K562 (cell line): Measurements from ENCODE around the gene OR51B2. TPM values are rescaled to one million over a fixed set of nuclear protein-coding genes. Genes with fewer than 3 reads are reported as not detected.

ENCODE experiments used
- ATAC-seq: fragments of 200-7000 bp; cut with Tn5 transposase; 3 replicates; pipeline ENCODE4 v1.9.1; 2020; ENCODE audit warnings: moderate library complexity
- BruUV-seq: library from RNA; stranded (reverse); fragments of 400-500 nt; replicated peaks from 2 replicates; lab custom pipeline; 2021; lab: Mats Ljungman, UMichigan
- CTCF ChIA-PET: fragments of 300-600 bp; formaldehyde crosslinking; extraction: SDS; loops from one replicate; lab custom pipeline; 2021; ENCODE audit warnings: low intra/inter-chr PET ratio; lab: Yijun Ruan, JAX
- POLR2A ChIA-PET: fragments of 300-600, 350-650 bp; sonication (Branson Sonifier 250); formaldehyde crosslinking; extraction: SDS; loops from one replicate; lab custom pipeline; 2021; ENCODE audit warnings: antibody characterized with exemption, inconsistent platforms; lab: Yijun Ruan, JAX
- DNase-seq, 4 experiments: peaks; one replicate each; pipeline versions ENCODE4 v3.0.0 to v3.0.0-alpha.2; 2011 to 2018; ENCODE audit warnings: low spot score in 3 of 4, mixed read lengths in 3 of 4; ENCODE audit errors: extremely low read depth in 1 of 4
- FAIRE-seq: peaks from 2 replicates; lab custom pipeline; 2011; peaks lifted over from hg19 to GRCh38; lab: Jason Lieb, UNC
- H2AFZ ChIP-seq: 2 replicates; pipeline ENCODE4 v1.6.0; 2011; ENCODE audit warnings: low read depth, low read length, control low read depth, inconsistent platforms
- H3K27ac ChIP-seq: fragments of 200-600 bp; 3 replicates; pipeline ENCODE4 v1.8.0; 2011; ENCODE audit warnings: low read depth, mild to moderate bottlenecking, control low read depth, inconsistent platforms, low read length, moderate library complexity, mixed read lengths; ENCODE audit errors: extremely low read depth
- H3K27me3 ChIP-seq, 2 experiments: fragments of 300-600 bp in 1 of 2; 2 replicates in 1 of 2; 3 replicates in 1 of 2; pipeline versions ENCODE4 v1.6.0 to v1.8.0; 2011; ENCODE audit warnings: inconsistent platforms in 2 of 2, low read length in 2 of 2, mild to moderate bottlenecking in 1 of 2, mixed read lengths in 1 of 2, moderate library complexity in 1 of 2; ENCODE audit not compliant: control insufficient read depth in 2 of 2, insufficient read depth in 2 of 2
- H3K36me3 ChIP-seq: fragments of 300-600 bp; 3 replicates; pipeline ENCODE4 v1.8.0; 2011; ENCODE audit warnings: mild to moderate bottlenecking, low read length, inconsistent platforms; ENCODE audit not compliant: control insufficient read depth, insufficient read depth
- H3K4me1 ChIP-seq, 2 experiments: fragments of 200-600 bp in 1 of 2; replicated peaks in 1 of 2; 2 replicates in 1 of 2; 3 replicates in 1 of 2; pipeline versions ENCODE4 v1.5.1 to v1.8.0; 2011; ENCODE audit warnings: inconsistent platforms in 2 of 2, low read length in 2 of 2, mild to moderate bottlenecking in 1 of 2, mixed read lengths in 1 of 2, moderate library complexity in 1 of 2; ENCODE audit not compliant: control insufficient read depth in 2 of 2, insufficient read depth in 2 of 2
- H3K4me2 ChIP-seq: 2 replicates; pipeline ENCODE4 v1.6.1; 2011; ENCODE audit warnings: low read length, control low read depth, inconsistent platforms, mixed read lengths; ENCODE audit not compliant: insufficient read depth
- H3K4me3 ChIP-seq: fragments of 200-600 bp; sonication (generic), shearing (Covaris generic); 2 replicates; pipeline ENCODE4 v1.5.1; 2016; ENCODE audit warnings: control low read depth, inconsistent platforms
- H3K79me2 ChIP-seq: fragments of 200-600 bp; 3 replicates; pipeline ENCODE4 v1.8.0; 2011; ENCODE audit warnings: low read length, inconsistent platforms; ENCODE audit not compliant: control insufficient read depth, insufficient read depth
- H3K9ac ChIP-seq, 2 experiments: 2 replicates each; pipeline versions ENCODE4 v1.6.0 to v1.6.1; 2011; ENCODE audit warnings: low read depth in 2 of 2, low read length in 2 of 2, control low read depth in 1 of 2, inconsistent platforms in 1 of 2, mild to moderate bottlenecking in 1 of 2, mixed read lengths in 1 of 2; ENCODE audit not compliant: insufficient read depth in 1 of 2
- H3K9me1 ChIP-seq: one replicate; pipeline ENCODE4 v1.6.0; 2011; ENCODE audit warnings: inconsistent platforms, mild to moderate bottlenecking, low read length, moderate library complexity; ENCODE audit not compliant: control insufficient read depth, insufficient read depth
- H3K9me3 ChIP-seq: replicated peaks from 2 replicates; pipeline ENCODE4 v1.5.1; 2011; ENCODE audit warnings: low read depth, low read length, inconsistent platforms; ENCODE audit not compliant: control insufficient read depth, insufficient read depth
- H4K20me1 ChIP-seq: replicated peaks from 2 replicates; pipeline ENCODE4 v1.6.1; 2011; ENCODE audit warnings: low read length, inconsistent platforms, mixed read lengths; ENCODE audit not compliant: control insufficient read depth, insufficient read depth
- BDP1 ChIP-seq: IDR thresholded peaks from 3 replicates; pipeline ENCODE4 v1.6.1; 2011; ENCODE audit not compliant: insufficient read length, insufficient read depth
- C11orf30 ChIP-seq: fragments of 450-650 bp; IDR thresholded peaks from 2 replicates; pipeline ENCODE4 v1.6.1; 2016; ENCODE audit warnings: low read depth, mild to moderate bottlenecking
- CBX1 ChIP-seq: sonication (generic); IDR thresholded peaks from 2 replicates; pipeline ENCODE4 v1.6.1; 2016; ENCODE audit warnings: antibody characterized with exemption, low read depth, mild to moderate bottlenecking
- CBX2 ChIP-seq: fragments of 200-600 bp; sonication (generic); IDR thresholded peaks from one replicate; pipeline ENCODE4 v1.6.1; 2012; ENCODE audit warnings: mild to moderate bottlenecking, low read length, inconsistent platforms; ENCODE audit not compliant: insufficient read depth, poor library complexity, severe bottlenecking
- CBX5 ChIP-seq: IDR thresholded peaks from 2 replicates; pipeline ENCODE4 v1.6.1; 2014; ENCODE audit warnings: low read depth, borderline replicate concordance
- CTBP1 ChIP-seq: fragments of 450-650 bp; IDR thresholded peaks from 2 replicates; pipeline ENCODE4 v1.6.1; 2016; ENCODE audit warnings: borderline replicate concordance
- GABPB1 ChIP-seq: sonication (generic); formaldehyde crosslinking; IDR thresholded peaks from 2 replicates; pipeline ENCODE4 v1.8.0; 2022; ENCODE audit warnings: mild to moderate bottlenecking, missing genetic modification reagents
- KLF10 ChIP-seq: fragments of 250-450 bp; sonication (Bioruptor Pico); IDR thresholded peaks from 2 replicates; pipeline ENCODE4 v1.6.1; 2021; ENCODE audit warnings: matching md5 sums
- LCOR ChIP-seq: sonication (generic); formaldehyde crosslinking; IDR thresholded peaks from 2 replicates; pipeline ENCODE4 v1.8.0; 2022; ENCODE audit warnings: mild to moderate bottlenecking, missing genetic modification reagents
- SREBF2 ChIP-seq: sonication (generic); formaldehyde crosslinking; IDR thresholded peaks from 2 replicates; pipeline ENCODE4 v1.4.0; 2020; ENCODE audit warnings: mild to moderate bottlenecking, missing genetic modification reagents
- SUPT5H ChIP-seq: fragments of 450-650 bp; IDR thresholded peaks from 2 replicates; pipeline ENCODE4 v1.6.1; 2016
- TRIM24 ChIP-seq, 2 experiments: fragments of 450-650 bp; IDR thresholded peaks; 2 replicates each; pipeline ENCODE4 v1.6.1; 2016
- VEZF1 ChIP-seq: fragments of 200-800 bp; sonication (Bioruptor generic); IDR thresholded peaks from 2 replicates; pipeline ENCODE4 v1.6.1; 2017; ENCODE audit warnings: missing genetic modification characterization, missing compliant biosample characterization
- ZBTB7A ChIP-seq: IDR thresholded peaks from 2 replicates; pipeline ENCODE4 v1.6.1; 2011; ENCODE audit warnings: low read depth, mild to moderate bottlenecking, low read length, moderate library complexity, borderline replicate concordance; ENCODE audit not compliant: control insufficient read depth
- ZNF133 ChIP-seq: fragments of 250-450 bp; sonication (Bioruptor Pico); IDR thresholded peaks from 2 replicates; pipeline ENCODE4 v1.4.0; 2020; ENCODE audit warnings: mild to moderate bottlenecking
- WGBS: fragments of 100-300 bp; shearing (Covaris generic); methylation state at CpG from one replicate; pipeline ENCODE4 v1.1.6; 2016; ENCODE audit warnings: low coverage, mixed read lengths; ENCODE audit not compliant: insufficient coverage; ENCODE audit errors: missing lambda C conversion rate; 5-methylcytosine and 5-hydroxymethylcytosine counted together
- in situ Hi-C: fragments of 300-500 bp; cut with MboI; formaldehyde crosslinking; loops from 4 replicates; pipeline ENCODE4 v1.15.0; 2018; ENCODE audit warnings: inconsistent platforms, mixed read lengths
- intact Hi-C: fragments of 100-400 bp; cut with micrococcal nuclease; formaldehyde crosslinking; loops from 2 replicates; pipeline ENCODE4 v1.14.2; 2022
- polyA plus RNA-seq, 8 experiments: library from polyadenylated mRNA; depleted of rRNA in 4 of 8; stranded (reverse) in 5 of 8; unstranded in 3 of 8; fragments of >200 nt; fragmentation: Nextera tagmentation in 2 of 8; fragmentation: Illumina TruSeq in 1 of 8; extraction: Ambion mirVana in 2 of 8; extraction: Trizol in 1 of 8; gene quantifications; 2 replicates each; pipeline versions ENCODE4 v1.2.1 to v1.2.3, GENCODE V29; 2011 to 2014; ENCODE audit warnings: inconsistent platforms in 1 of 8, missing spikeins in 1 of 8
- total RNA-seq, 7 experiments: library from RNA; depleted of rRNA in 6 of 7; stranded (reverse); fragments of >200 nt in 6 of 7; fragmentation: Illumina TruSeq in 2 of 7; extraction: Trizol in 2 of 7; gene quantifications; 2 replicates each; pipeline versions ENCODE4 v1.2.1 to v1.2.3, GENCODE V29; 2011 to 2021; ENCODE audit warnings: low replicate concordance in 1 of 7
- TF ChIP-seq, protein P1 (sequence below): fragments of 450-650 bp; IDR thresholded peaks from 2 replicates; pipeline ENCODE4 v1.6.1; 2016; ENCODE audit warnings: low read depth

Gene OR51B2
- total and polyA plus RNA-seq, 9 of the 15 experiments (the other 6 are each of a cell fraction or from before 2014, with no cell fraction given) = 0.38 to 6.6 (median 4.0) TPM

GRCh38 chr11:5293028-5293427 lies 31.1 kb downstream of the OR51B2 start:
- DNase-seq (no peak), FAIRE-seq (no peak), ATAC-seq (no peak)
- POLR2A ChIA-PET = no interaction called here
- Histone ChIP-seq H3K4me3 (no peak overlapping the region), H3K9ac (no peak overlapping the region), H3K4me2 (no peak overlapping the region), H3K9me3 (peaks cover 2% of the 10 kb centered on the region; the same call in 1 of the 2 replicates), H3K36me3 (peaks cover 38% of the 10 kb centered on the region), H3K27me3 (no peaks in the 10 kb centered on the region), H3K27ac (peak overlapping the region; percentile 32; the same call in 2 of the 3 replicates), H2AFZ (no peak overlapping the region), H4K20me1 (no peaks in the 10 kb centered on the region), H3K4me1 (peaks cover 16 to 46% of the 10 kb centered on the region in 2 experiments; a peak in 4 of 5 replicates), H3K79me2 (peaks cover 52% of the 10 kb centered on the region), H3K9me1 (no peaks in the 10 kb centered on the region)
- TSS peak; percentile 50 for BruUV-seq
- intact Hi-C loops = loop anchor here (5.0 kb wide), 1 partner anchor 264 kb away; no protein-coding TSS in a partner anchor
- in situ Hi-C loops = no loop called here
- CTCF ChIA-PET = no interaction called here
- WGBS = 70% methylated on average over 8 of the region's 8 CpGs
- TF ChIP-seq GABPB1 (CRISPR knock-in tag) = no peak
- TF ChIP-seq VEZF1 = no peak
- no peak for TF ChIP-seq C11orf30
- 0 out of 2 replicates have a peak, but pooled peaks have one; percentile 25 for TF ChIP-seq LCOR (CRISPR knock-in tag)
- TF ChIP-seq SREBF2 (CRISPR knock-in tag) = no peak
- TF ChIP-seq BDP1 = no peak
- no peak for TF ChIP-seq TRIM24 (IDR thresholded peaks at IDR 0.05)
- TF ChIP-seq CBX1 = no peak
- no peak for TF ChIP-seq KLF10 (CRISPR knock-in tag)
- TF ChIP-seq ZBTB7A = no peak
- no peak for TF ChIP-seq ZNF133 (CRISPR knock-in tag)
- no peak for TF ChIP-seq CBX5
- 0 out of 2 replicates have a peak, but pooled peaks have one; percentile 23 for TF ChIP-seq SUPT5H
- TF ChIP-seq CBX2 = no peak
- TF ChIP-seq, protein P1, sequence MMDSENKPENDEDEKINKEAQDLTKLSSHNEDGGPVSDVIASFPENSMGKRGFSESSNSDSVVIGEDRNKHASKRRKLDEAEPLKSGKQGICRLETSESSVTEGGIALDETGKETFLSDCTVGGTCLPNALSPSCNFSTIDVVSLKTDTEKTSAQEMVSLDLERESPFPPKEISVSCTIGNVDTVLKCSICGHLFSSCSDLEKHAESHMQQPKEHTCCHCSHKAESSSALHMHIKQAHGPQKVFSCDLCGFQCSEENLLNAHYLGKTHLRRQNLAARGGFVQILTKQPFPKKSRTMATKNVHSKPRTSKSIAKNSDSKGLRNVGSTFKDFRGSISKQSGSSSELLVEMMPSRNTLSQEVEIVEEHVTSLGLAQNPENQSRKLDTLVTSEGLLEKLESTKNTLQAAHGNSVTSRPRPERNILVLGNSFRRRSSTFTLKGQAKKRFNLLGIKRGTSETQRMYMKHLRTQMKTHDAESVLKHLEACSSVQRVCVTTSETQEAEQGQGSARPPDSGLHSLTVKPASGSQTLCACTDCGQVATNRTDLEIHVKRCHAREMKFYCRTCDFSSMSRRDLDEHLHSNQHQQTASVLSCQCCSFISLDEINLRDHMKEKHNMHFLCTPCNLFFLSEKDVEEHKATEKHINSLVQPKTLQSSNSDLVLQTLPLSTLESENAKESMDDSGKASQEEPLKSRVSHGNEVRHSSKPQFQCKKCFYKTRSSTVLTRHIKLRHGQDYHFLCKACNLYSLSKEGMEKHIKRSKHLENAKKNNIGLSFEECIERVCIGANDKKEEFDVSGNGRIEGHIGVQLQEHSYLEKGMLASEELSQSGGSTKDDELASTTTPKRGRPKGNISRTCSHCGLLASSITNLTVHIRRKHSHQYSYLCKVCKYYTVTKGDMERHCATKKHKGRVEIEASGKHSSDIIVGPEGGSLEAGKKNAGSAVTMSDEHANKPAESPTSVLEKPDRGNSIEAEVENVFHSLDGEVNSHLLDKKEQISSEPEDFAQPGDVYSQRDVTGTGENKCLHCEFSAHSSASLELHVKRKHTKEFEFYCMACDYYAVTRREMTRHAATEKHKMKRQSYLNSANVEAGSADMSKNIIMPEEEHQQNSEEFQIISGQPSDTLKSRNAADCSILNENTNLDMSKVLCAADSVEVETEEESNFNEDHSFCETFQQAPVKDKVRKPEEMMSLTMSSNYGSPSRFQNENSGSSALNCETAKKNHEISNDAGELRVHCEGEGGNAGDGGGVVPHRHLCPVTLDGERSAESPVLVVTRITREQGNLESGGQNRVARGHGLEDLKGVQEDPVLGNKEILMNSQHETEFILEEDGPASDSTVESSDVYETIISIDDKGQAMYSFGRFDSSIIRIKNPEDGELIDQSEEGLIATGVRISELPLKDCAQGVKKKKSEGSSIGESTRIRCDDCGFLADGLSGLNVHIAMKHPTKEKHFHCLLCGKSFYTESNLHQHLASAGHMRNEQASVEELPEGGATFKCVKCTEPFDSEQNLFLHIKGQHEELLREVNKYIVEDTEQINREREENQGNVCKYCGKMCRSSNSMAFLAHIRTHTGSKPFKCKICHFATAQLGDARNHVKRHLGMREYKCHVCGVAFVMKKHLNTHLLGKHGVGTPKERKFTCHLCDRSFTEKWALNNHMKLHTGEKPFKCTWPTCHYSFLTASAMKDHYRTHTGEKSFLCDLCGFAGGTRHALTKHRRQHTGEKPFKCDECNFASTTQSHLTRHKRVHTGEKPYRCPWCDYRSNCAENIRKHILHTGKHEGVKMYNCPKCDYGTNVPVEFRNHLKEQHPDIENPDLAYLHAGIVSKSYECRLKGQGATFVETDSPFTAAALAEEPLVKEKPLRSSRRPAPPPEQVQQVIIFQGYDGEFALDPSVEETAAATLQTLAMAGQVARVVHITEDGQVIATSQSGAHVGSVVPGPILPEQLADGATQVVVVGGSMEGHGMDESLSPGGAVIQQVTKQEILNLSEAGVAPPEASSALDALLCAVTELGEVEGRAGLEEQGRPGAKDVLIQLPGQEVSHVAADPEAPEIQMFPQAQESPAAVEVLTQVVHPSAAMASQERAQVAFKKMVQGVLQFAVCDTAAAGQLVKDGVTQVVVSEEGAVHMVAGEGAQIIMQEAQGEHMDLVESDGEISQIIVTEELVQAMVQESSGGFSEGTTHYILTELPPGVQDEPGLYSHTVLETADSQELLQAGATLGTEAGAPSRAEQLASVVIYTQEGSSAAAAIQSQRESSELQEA = no peak
- no peak for TF ChIP-seq CTBP1
